Upper lobe of left lung (tissue), 6 donors: ENCODE data around the gene IFIT3. TPM values are rescaled to one million over a fixed set of nuclear protein-coding genes. Genes with fewer than 3 reads are reported as not detected.

Source experiments
- total RNA-seq, 6 donors: library from RNA; depleted of rRNA in 4 of 6; stranded (reverse); fragments of >200 nt in 4 of 6; gene quantifications; one replicate each; pipeline versions ENCODE4 v1.1.0 to v1.2.1, GENCODE V29; 2016 to 2021
- donor health status: DM: no; HTN: no; CAD: no; lungs with moderate emphysema.
- donor health status: DM: no; HTN: yes; CAD: no; lungs with severe emphysema.

Gene IFIT3
- total RNA-seq, 6 donors from 2014 or later, result 27.2 to 81.9 (median 33.8) TPM

Other genes starting within 250 kb of the IFIT3 start
- 10 to 100 TPM in 2 of 6 donors, 1 to 10 TPM in 4; 3.4 to 12.0 (median 6.8) TPM for gene CH25H, start 120.7 kb upstream of the IFIT3 start, total RNA-seq
- 100 to 1,000 TPM in 2 of 6 donors, 10 to 100 TPM in 4; 28.5 to 129 (median 70.6) TPM for gene LIPA, start 76.2 kb upstream of the IFIT3 start, total RNA-seq
- 10 to 100 TPM in 4 of 6 donors, 1 to 10 TPM in 2; 7.8 to 49.0 (median 12.0) TPM for gene IFIT2, start 26.0 kb upstream of the IFIT3 start, total RNA-seq
- gene IFIT1B, start 50.1 kb downstream of the IFIT3 start, total RNA-seq, result under 1 TPM in 2 of 6 donors, not detected in 4; 0.20 to 0.59 TPM
- 10 to 100 TPM in 5 of 6 donors, 1 to 10 TPM in 1; 9.8 to 54.9 (median 18.1) TPM for gene IFIT1, start 64.6 kb downstream of the IFIT3 start, total RNA-seq
- gene IFIT5, start 86.6 kb downstream of the IFIT3 start, total RNA-seq, result 10 to 100 TPM in 5 of 6 donors, 1 to 10 TPM in 1; 6.5 to 30.8 (median 20.6) TPM
- gene SLC16A12, start 207.6 kb downstream of the IFIT3 start, total RNA-seq, result 1 to 10 TPM; 1.3 to 4.4 (median 3.5) TPM